ENCODE measurements around the gene CTBP2.
"Not testable (repeated sequence)": the region's sequence is repeated elsewhere in the genome, so short reads cannot be mapped to it uniquely, and the experiment has no call there.

The CTBP2 gene

DNA sequence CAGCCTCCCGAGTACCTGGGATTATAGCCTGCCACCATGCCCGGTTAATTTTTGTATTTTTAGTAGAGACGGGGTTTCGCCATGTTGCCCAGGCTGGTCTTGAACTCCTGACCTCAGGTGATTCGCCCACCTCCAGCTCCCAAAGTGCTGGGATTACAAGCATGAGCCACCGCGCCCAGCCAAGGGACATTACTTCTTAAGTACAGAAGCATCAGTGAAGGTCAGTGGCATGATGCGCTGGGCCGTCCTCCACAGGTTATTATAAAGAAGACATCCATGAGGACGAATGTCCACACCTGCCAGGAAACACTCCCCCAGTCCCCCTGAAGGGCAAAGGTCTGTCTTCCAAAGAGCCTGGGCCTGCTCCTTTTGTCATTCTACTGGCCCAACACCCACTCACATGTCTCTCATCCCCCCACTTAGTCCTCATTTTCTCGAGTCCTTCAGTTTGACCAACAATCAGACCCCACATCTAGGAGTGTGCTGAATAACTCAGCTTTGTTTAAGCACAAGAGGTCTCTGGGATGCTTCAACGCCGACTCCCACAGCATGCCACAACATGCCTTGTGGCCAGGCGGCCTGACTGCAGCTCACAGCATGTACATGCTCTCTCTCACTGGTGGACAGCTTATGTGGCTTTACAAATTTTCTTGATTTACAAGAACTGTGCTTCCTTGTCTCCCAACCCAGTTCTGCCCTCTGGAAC lies 73.0 kb downstream of the CTBP2 start:
- DNase-seq (ENCODE audit: low read depth in 2 of 2), result no peak

DNA sequence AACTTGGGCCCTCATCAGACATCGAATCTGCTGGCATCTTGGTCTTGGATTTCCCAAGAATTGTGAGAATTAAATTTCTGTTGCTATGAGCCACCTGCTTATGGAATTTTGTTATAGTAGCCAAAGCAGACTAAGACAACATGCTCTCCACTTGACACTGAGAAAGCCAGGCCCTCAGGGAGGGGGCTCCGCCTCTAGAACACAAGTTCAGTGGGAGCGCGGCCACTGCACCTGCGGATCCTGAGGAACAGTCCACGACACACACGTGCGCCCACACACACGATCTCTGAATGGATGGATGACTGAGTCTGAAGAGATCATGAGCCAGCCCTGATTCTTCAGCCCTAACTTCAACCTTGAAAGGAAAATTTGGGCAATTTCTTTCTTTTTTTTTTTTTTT lies 73.7 kb downstream of the CTBP2 start:
- DNase-seq (ENCODE audit: low read depth in 2 of 2), result no peak

DNA sequence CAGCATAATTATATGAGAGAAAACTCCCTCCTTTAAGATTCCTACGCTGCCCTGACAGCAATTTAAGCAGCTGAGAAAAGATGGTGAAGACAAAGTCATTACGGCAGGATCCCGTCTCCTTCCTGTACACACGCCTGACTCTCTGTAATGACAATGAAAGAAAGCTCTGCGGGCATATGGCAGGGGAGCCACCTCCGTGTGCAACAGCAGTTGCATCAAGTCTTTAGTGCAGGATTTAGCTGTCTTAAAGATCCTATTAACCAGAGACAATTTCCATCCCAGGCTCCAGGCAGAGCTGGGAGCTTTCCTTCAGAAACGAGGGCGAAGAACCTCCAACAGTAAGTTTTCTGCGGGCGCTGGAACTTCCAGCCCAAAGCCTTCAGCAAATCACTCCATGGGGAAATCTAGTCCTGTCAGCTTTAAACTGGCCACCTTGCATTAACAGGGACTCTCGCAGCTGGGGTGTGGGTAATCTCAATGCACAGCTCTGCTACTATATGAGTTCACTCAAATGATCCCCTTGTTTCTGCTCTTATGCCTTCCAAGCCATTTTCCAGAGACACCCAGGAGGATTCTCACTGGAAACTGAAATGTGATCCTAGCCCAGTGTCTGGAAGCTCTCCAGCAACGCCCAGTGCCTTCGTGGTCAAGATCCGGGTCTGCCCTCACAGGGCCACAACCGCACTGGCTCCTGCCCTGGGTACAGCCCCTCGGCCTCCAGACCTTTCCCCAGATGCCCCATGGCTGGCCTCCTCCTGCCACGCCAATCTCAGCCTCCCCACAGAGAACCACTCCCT lies 74.9 kb downstream of the CTBP2 start:
- no peak for DNase-seq (ENCODE audit: low read depth in 2 of 2)

DNA sequence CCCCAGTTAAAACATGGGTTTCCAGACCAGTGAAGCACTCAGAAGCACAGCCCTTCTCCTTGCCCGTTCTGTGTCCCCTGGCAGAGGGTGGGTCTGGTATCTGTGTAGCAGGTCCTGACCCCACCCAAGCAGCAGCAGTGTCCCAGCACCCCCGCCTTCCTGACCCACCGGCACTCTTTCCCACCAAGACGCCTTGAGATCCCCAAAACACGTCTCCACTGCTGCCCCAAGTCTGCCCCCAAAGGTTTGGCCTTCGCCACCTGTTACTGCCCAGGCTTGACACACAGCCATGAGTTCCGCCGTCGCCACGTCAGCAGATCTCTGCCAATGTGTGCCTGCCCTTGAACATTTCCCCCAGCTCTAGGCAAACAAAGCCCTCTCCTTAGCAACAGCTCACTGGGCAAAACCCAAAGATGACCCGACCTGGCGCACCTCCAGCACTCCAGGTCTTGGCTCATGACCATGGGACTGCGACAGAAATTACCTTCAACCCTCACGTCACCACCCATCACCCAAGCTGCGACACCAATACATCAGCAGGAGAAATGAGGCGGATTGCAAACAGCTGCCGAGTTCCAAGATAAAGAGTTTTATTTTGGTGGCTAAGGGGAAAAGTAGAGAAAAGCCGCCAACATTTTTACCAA lies 75.6 kb downstream of the CTBP2 start:
- DNase-seq (ENCODE audit: low read depth in 2 of 2), result no peak

DNA sequence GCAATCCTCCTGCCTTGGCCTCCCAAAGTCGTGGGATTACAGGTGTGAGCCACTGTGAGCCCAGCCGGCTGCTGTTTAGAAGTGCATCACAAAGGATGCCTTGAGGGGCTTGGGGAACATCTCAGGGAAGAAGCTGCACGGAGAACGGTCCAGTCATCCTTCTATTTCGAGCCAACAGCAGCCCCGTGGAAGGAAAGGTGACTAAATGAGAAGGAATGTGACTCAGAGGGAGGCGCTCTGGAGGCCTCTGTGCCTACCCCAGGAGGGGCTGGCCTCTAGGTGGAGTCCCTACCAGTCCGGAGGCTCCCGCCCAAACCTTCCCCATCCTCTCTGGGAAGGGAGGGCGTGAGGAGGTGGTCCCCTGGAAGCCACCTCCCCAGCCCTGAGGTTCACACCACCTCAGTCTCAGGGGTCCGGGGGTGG lies 76.2 kb downstream of the CTBP2 start:
- DNase-seq (ENCODE audit: low read depth in 2 of 2), result no peak

DNA sequence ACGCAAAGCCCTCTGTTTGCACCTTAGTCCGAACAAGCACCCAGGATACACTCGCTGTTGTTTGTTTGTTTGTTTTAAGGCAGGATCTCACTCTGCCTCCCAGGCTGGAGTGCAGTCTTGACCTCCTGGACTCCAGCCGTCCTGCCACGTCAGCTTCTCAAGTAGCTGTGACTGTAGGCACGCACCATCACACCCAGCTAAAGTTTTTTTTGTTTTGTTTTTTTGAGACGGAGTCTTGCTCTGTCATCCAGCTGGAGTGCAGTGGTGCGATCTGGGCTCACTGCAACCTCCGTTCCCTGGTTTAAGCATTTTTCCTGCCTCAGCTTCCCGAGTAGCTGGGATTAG lies 76.8 kb downstream of the CTBP2 start:
- no peak for DNase-seq (ENCODE audit: low read depth in 2 of 2)

DNA sequence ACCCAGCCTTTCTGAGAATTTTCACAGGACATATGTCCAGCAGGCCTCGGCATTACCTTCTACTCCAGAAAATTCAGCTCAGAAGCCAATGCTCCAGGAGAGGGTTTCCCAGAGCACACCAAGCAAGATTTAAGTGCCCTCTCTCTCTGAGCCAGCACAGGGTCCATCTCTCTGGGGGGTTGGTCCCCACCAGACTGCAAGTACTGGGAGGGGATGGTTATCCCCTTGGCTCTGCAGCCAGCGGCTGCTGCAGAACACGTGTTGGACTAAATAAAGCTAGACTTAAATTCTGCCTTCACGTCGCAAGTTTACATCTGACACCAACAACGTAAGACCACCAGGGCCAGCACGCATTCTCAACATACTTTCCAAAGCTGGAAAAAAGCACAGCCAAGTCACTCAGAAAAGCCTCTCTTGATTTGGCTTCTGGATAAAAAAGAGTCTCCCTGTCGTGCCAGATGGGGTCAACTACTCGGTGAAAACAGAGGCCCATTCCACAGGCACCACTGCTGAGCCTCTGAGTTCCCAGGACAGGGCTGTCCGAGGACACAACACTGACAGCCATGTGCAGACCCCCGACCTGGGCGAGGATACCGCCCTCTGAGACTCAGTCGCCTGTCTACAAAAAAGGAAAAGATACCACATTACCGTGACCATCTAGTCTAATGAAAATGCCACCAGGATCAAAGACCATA lies 77.3 kb downstream of the CTBP2 start:
- no peak for DNase-seq (ENCODE audit: low read depth in 2 of 2)

DNA sequence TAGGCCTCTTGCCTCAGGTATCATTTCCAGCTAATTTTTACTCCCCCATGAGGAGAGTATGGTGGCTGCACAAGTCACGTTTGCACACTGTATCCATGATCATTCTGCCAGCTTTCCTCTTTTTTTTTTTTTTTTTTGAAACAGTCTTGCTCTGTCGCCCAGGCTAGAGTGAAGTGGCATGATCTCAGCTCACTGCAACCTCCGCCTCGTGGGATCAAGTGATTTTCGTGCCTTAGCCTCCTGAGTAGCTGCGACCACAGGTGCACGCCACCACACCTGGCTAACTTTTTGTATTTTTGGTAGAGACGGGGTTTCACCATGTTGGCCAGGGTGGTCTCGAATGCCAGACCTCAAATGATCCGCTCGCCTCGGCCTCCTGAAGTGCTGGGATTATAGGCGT lies 77.9 kb downstream of the CTBP2 start:
- DNase-seq (ENCODE audit: low read depth in 2 of 2), result not testable (repeated sequence)

DNA sequence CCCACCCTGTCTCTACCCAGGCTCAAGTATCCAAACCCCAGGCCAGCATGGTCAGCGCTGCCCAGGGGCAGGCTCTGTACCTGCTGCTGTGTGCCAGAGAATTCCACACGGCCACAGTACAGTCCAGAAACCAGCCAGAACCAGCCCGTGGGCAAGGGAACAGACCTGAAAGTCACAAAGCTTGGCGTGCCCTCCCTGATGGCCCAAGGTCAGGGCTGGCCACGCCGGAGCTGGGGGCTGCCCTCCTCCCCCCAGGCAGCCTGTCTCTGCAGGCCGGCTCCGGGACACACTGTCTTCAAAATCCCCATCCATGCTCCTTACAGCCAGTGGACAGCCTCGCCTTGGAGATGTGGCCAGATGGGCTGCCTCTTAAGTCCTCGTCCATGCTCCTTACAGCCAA lies 78.4 kb downstream of the CTBP2 start:
- DNase-seq (ENCODE audit: low read depth in 2 of 2), result no peak

DNA sequence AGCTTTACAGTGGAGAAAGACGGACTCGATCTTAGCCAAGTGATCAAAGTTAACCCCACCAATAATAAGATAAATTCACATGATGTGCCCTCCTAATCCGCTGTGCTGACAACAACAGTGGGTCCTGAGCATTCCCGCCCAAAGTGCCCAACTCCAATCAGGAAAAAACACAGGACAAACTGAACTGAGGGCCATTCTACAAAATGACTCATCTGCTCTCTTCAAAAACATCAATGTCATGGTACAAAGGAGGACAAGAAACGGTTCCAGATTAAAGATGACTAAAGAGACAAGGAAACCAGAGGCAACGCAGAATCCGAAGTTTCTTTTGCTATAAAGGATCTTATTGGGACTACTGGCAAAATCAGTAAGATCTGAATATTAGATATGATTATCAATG lies 79.4 kb downstream of the CTBP2 start:
- no peak for DNase-seq (ENCODE audit: low read depth in 2 of 2)

DNA sequence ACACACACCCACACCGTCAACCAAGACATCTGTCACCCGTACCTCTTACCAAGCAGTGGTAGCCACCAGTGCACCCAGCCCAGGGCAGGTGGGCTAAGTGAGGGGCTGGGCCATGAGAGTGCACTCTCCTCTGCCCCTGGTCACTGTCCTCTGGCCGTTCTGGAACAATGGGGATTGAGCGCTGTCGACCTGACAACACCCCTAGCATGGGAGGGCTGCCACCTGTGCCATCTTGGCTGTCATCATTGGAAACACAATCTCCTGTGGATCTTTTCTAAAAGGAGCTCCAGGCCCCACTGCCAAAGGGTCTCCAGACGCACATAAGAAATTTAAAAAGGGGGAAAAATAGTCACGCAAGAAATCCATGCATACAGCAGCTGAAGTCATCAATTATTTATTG lies 80.1 kb downstream of the CTBP2 start:
- no peak for DNase-seq (ENCODE audit: low read depth in 2 of 2)

DNA sequence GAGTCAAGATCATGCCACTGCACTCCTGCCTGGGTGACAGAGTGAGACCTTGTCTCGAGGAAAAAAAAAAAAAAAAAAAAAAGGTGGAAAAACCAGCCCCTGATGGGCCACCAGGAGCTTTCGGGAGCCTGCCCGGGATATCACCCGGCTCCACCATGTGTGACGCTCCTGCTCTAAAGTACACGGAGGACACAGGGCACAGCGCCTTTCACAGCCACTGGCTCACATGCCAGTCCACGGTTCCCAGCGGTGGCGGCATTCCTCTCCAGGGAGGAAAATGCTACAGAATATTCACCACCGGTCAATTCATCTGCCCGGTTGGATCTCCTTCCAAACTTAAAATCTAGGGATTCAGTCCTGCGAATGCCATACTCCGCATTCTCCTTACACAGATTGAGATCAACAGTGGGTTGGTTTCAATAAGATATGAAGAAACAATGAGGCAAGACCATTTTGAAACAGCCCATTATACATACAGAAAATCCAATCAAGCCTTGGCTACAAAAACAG lies 81.2 kb downstream of the CTBP2 start:
- DNase-seq (ENCODE audit: low read depth in 2 of 2), result no peak

DNA sequence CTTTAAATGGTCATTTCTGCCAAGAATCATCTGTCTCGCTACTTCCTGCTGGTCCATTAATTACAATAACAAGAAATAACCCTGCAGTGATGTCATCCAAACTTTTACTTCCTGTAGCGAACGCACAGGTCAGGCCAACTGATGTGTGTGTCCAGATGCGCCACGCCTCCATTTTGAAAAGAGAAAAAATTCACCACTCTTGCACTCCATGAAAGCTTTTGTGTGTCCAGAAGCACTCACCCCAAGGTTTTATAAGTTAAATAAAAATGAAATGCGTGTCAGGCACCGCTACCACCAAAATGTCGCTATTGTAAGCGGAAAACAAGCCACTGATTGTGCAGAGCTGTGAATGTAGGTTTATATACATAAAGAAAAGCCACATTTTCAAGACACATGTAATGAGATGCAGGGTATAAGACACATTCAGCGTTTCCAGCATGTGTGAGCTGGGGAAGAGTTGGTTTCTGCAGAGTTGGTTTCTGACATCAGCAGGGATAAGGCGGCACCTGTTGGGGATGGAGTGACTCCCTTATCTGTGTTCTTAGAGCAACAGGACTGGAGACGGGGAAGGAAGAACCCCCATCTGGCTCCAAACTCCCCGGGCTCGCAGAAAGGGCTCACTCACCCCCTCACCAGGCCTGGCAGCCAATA lies 83.3 kb downstream of the CTBP2 start:
- DNase-seq (ENCODE audit: low read depth in 2 of 2), result no peak

DNA sequence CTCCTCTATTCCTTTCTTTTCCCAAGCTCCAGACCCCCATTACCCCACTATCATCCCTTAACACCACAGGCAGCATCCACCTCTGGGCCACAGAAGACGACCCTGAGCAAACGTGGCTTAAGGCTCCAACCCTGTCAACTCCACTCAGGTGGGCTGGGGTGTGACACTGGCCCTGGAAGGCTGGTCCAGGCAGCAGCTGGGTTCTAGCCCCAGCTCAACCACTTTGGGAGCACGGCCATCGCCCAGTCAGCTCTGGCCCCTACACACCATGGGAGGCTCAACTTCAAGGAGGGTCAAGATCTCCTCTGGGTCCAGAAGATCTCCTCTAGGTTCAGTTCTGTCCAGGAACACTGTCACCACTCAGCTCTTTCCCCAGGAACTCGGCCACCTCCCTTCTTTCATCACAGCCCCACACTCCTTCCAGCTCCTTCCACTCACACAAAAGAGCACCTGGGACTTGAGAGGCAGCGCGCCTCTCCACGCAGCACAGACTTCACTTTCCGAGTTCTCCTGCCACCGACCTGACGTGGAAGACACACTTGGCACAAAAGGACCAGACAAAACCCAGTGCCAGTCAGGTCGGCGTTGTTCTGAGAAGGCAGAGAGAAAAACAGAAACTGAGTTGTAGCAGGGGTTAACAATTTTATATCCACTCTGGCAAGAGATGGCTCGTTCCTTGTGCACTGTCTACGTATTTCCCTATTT lies 84.1 kb downstream of the CTBP2 start:
- no peak for DNase-seq (ENCODE audit: low read depth in 2 of 2)

DNA sequence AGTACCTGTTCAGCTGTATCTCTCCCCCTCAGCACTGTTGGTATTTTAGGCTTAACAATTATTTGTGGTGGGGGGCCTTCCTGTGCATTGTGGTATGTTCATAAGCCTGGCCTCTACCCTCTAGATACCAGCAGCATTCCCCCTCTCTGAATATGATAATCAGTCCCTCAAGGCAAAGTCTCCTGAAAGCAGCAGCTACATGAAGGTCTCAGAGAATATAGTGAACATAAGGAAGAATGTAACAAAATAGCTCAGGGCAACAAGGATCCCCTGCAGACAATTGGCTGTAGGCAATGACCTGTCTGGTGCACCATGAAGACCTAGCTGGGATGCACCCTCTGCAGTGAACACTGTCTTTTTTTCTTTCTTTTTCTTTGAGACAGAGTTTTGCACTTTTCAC lies 86.4 kb downstream of the CTBP2 start:
- DNase-seq (ENCODE audit: low read depth in 2 of 2), result no peak

DNA sequence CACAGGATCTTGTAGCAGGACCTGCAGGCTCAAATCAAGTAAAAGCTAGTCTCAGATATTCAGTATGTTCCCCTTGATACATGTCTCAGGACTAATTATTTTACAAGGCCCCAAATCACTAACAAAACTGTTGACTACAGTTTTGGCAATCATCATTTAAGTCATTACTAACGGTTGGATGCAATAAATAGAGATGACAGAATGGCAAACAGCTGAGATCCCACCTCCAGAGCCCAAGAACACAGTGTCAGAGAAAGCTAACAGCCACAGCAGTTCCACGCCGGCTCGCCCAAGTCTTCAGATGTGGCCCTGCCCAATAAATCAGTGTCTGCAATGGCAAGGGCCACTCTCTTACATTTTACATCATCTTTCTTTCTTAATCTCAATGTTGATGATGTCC lies 87.6 kb downstream of the CTBP2 start:
- no peak for DNase-seq (ENCODE audit: low read depth in 2 of 2)

DNA sequence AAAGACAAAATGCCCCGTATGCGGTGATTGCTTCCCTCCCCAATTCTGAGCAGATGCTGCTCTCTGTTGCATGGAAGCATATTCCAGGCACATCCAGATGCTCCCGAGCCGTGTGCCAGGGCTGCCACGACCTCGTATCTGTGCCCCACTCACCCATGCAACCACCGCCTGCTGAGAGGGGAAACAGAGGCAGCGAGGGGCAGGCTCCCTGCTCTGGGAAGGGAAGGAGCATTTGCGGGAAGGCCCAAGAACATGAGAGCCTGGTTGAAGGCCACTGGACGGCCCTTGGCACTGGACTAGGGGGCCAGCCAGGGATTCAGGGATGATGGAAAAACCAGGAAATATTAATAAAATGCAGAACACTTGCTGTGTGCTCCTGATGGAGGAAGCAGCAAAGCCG lies 89.4 kb downstream of the CTBP2 start:
- DNase-seq (ENCODE audit: low read depth in 2 of 2), result no peak

DNA sequence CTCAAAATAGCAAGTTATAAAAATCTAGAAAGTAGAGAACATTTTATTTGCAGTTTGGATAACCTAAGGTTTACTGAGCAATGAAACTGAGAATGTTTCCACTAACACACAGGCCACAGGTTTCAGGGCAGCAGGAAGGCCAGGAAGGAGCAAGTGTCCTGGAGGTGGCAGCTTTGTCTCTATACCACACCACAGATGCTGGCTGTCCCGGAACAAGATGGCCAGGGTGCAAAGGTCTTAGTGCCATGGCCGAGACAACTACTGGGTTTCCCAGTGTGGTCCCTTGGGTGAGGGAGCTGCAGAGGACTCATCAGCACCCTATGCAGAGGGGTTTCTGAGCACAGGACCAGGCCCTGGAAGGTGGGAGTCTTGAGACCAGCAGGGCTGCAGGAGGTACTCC lies 92.0 kb downstream of the CTBP2 start:
- no peak for DNase-seq (ENCODE audit: low read depth in 2 of 2)

DNA sequence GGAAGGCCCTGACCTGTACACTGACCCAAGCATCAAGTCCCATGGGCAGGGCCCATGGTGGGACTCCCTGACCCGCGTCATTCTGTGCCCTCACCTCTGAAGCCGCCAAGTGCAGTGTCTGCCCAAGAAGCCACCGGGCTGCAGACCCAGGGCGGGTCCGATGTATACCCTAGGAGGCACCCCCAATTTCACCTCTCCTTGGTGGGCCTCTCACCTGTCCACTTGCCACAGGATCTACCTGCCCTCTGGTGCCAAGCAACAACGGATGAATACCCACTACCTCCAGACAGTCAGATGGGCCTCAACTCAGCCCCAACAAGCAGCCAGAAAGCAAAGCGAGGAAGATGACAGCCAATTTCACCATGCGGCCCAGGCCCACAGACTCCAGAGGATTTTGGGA lies 92.6 kb downstream of the CTBP2 start:
- DNase-seq (ENCODE audit: low read depth in 2 of 2), result no peak

DNA sequence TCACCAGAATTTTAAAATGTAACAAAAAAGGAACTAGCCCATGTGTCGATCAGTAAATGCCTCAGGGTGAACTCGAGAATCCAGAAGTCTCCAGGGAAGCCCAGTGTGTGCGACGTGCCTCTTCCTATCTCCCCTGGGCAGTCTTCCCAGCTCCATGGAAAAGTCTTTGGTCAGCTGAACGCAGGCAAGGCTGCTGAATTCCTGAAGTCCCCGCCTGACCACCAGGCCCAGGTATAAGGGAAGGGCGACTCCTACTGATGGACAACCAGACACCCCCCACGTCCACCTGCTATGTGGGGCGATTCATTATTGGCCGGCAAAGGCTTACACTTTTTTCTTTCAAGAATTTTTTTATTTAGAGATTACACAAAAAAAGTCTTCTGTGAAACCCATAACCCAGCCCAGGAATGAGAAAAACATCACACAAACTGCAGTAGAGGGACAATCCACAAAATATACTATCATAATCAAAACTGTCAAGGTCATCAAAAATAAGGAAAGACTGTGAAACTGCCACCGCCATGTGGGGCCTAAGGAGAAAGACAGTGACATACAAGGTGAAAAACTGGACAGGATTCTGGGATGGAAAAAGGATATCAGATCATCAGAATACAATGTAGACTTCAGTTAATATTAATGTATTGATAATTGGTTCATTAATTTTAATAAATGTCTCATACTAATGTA lies 93.5 kb downstream of the CTBP2 start:
- DNase-seq (ENCODE audit: low read depth in 2 of 2), result no peak
